GM12878 (cell line): ENCODE results near the gene ARHGEF11. TPM values are rescaled to one million over a fixed set of nuclear protein-coding genes. Genes with fewer than 3 reads are reported as not detected.

Experiments used
- ATAC-seq: fragments of 200-7000 bp; cut with Tn5 transposase; 3 replicates; pipeline ENCODE4 v1.9.1; 2020; ENCODE audit warnings: mild to moderate bottlenecking, moderate library complexity
- BruUV-seq: library from RNA; stranded (reverse); fragments of 400-500 nt; replicated peaks from 2 replicates; lab custom pipeline; 2021; lab: Mats Ljungman, UMichigan
- CTCF ChIA-PET: fragments of 300-600 bp; sonication (Branson Sonifier 250); formaldehyde crosslinking; extraction: SDS; loops from one replicate; lab custom pipeline; 2021; ENCODE audit warnings: inconsistent platforms; lab: Yijun Ruan, JAX
- POLR2A ChIA-PET: fragments of 350-600 bp; formaldehyde crosslinking; extraction: SDS; loops from one replicate; lab custom pipeline; 2021; ENCODE audit warnings: inconsistent platforms; lab: Charles Lee
- RAD21 ChIA-PET: fragments of 300-600 bp; sonication (Branson Sonifier 250); formaldehyde crosslinking; loops from one replicate; lab custom pipeline; 2023; ENCODE audit warnings: antibody characterized with exemption; ENCODE audit not compliant: unreplicated experiment; lab: Charles Lee
- SMC1A ChIA-PET: fragments of 300-600 bp; sonication (Branson Sonifier 250); formaldehyde crosslinking; loops from one replicate; lab custom pipeline; 2023; ENCODE audit not compliant: unreplicated experiment, uncharacterized antibody; lab: Charles Lee
- DNase-seq: peaks from one replicate; pipeline ENCODE4 v3.0.0-alpha.2; 2011; ENCODE audit warnings: low read depth, low spot score
- FAIRE-seq: peaks from 3 replicates; lab custom pipeline; 2011; peaks lifted over from hg19 to GRCh38; lab: Jason Lieb, UNC
- H2AFZ ChIP-seq: 2 replicates; pipeline ENCODE4 v1.6.0; 2011; ENCODE audit warnings: low read depth, low read length, control low read depth; ENCODE audit not compliant: control insufficient read depth
- H3K27ac ChIP-seq: 2 replicates; pipeline ENCODE4 v1.5.1; 2011; ENCODE audit warnings: control low read depth; ENCODE audit not compliant: control insufficient read depth, insufficient read depth
- H3K27me3 ChIP-seq, 2 experiments: replicated peaks in 1 of 2; 2 replicates each; pipeline versions ENCODE4 v1.6.0 to v1.6.1; 2011; ENCODE audit warnings: low read length in 1 of 2; ENCODE audit not compliant: control insufficient read depth in 2 of 2, insufficient read depth in 2 of 2
- H3K36me3 ChIP-seq, 2 experiments: 2 replicates each; pipeline ENCODE4 v1.5.1; 2011; ENCODE audit warnings: low read length in 1 of 2; ENCODE audit not compliant: control insufficient read depth in 2 of 2, insufficient read depth in 2 of 2
- H3K4me1 ChIP-seq: 2 replicates; pipeline ENCODE4 v1.6.1; 2011; ENCODE audit warnings: mild to moderate bottlenecking, low read length, moderate library complexity, mixed read lengths; ENCODE audit not compliant: control insufficient read depth, insufficient read depth
- H3K4me2 ChIP-seq: 2 replicates; pipeline ENCODE4 v1.6.0; 2011; ENCODE audit warnings: control low read depth; ENCODE audit not compliant: control insufficient read depth, insufficient read depth
- H3K4me3 ChIP-seq: fragments of 200-600 bp; sonication (generic); 2 replicates; pipeline ENCODE4 v1.5.1; 2016
- H3K79me2 ChIP-seq: 2 replicates; pipeline ENCODE4 v1.6.0; 2011; ENCODE audit warnings: low read length; ENCODE audit not compliant: control insufficient read depth, insufficient read depth
- H3K9ac ChIP-seq: 2 replicates; pipeline ENCODE4 v1.8.0; 2011; ENCODE audit warnings: low read length, control low read depth, mixed read lengths; ENCODE audit not compliant: control insufficient read depth, insufficient read depth
- H3K9me3 ChIP-seq: replicated peaks from 3 replicates; pipeline ENCODE4 v1.5.1; 2011; ENCODE audit warnings: mild to moderate bottlenecking, low read length; ENCODE audit not compliant: control insufficient read depth, insufficient read depth
- H4K20me1 ChIP-seq: 2 replicates; pipeline ENCODE4 v1.6.0; 2011; ENCODE audit not compliant: control insufficient read depth, insufficient read depth
- ATF2 ChIP-seq: IDR thresholded peaks from 2 replicates; pipeline ENCODE4 v1.6.1; 2012; ENCODE audit warnings: low read length, inconsistent platforms
- BHLHE40 ChIP-seq, 2 experiments: fragments of 450-650 bp in 1 of 2; IDR thresholded peaks; 2 replicates each; pipeline ENCODE4 v1.6.1; 2011 to 2017; ENCODE audit warnings: low read depth in 2 of 2, borderline replicate concordance in 1 of 2, improper control_type of control experiment in 1 of 2, low read length in 1 of 2, mild to moderate bottlenecking in 1 of 2
- CTCF ChIP-seq, 3 experiments: IDR thresholded peaks in 2 of 3; conservative IDR thresholded peaks in 1 of 3; 2 replicates each; pipeline ENCODE4 v1.5.1; 2011; ENCODE audit warnings: low read depth in 3 of 3, low read length in 3 of 3, mild to moderate bottlenecking in 3 of 3, control low read depth in 2 of 3, moderate library complexity in 2 of 3, inconsistent platforms in 1 of 3, mixed read lengths in 1 of 3; ENCODE audit not compliant: control insufficient read depth in 2 of 3, insufficient read depth in 1 of 3; ENCODE audit errors: extremely low read depth in 1 of 3
- E2F8 ChIP-seq: fragments of 450-650 bp; IDR thresholded peaks from 2 replicates; pipeline ENCODE4 v1.6.1; 2018; ENCODE audit warnings: mild to moderate bottlenecking, low read depth, moderate library complexity; ENCODE audit not compliant: partially characterized antibody
- EGR1 ChIP-seq, 2 experiments: IDR thresholded peaks; 1 replicate in 1 of 2; 2 replicates in 1 of 2; pipeline ENCODE4 v1.6.1; 2011 to 2012; ENCODE audit warnings: low read depth in 2 of 2, low read length in 2 of 2, borderline replicate concordance in 1 of 2, mild to moderate bottlenecking in 1 of 2, moderate library complexity in 1 of 2
- HSF1 ChIP-seq: fragments of 150-350 bp; IDR thresholded peaks from 2 replicates; pipeline ENCODE4 v1.6.1; 2014; ENCODE audit warnings: mild to moderate bottlenecking, low read depth, low read length
- IKZF1 ChIP-seq: fragments of 450-650 bp; conservative IDR thresholded peaks from 2 replicates; pipeline ENCODE4 v1.6.1; 2017; ENCODE audit warnings: antibody characterized with exemption, mild to moderate bottlenecking
- IRF5 ChIP-seq: fragments of 450-650 bp; IDR thresholded peaks from 2 replicates; pipeline ENCODE4 v1.6.1; 2017; ENCODE audit warnings: borderline replicate concordance
- MLLT1 ChIP-seq: fragments of 450-650 bp; IDR thresholded peaks from 2 replicates; pipeline ENCODE4 v1.6.1; 2016; ENCODE audit warnings: mild to moderate bottlenecking
- NFYA ChIP-seq: IDR thresholded peaks from 2 replicates; pipeline ENCODE4 v1.6.1; 2011; ENCODE audit warnings: low read depth, mild to moderate bottlenecking, low read length, improper control_type of control experiment, borderline replicate concordance
- NFYB ChIP-seq: IDR thresholded peaks from 2 replicates; pipeline ENCODE4 v1.6.1; 2011; ENCODE audit warnings: low read depth, mild to moderate bottlenecking, low read length, improper control_type of control experiment, moderate library complexity; ENCODE audit not compliant: insufficient read depth
- WGBS: methylation state at CpG from one replicate; pipeline ENCODE4 v1.1.6; 2016; ENCODE audit warnings: low lambda C conversion rate; ENCODE audit not compliant: insufficient replicate concordance, insufficient coverage; ENCODE audit errors: missing lambda C conversion rate; 5-methylcytosine and 5-hydroxymethylcytosine counted together
- in situ Hi-C: fragments of 300-500 bp; cut with MboI; formaldehyde crosslinking; loops from 9 replicates; pipeline ENCODE4 v1.14.3; 2018; ENCODE audit warnings: mixed read lengths
- intact Hi-C: fragments of 100-400 bp; cut with micrococcal nuclease; formaldehyde crosslinking; loops from one replicate; pipeline ENCODE4 v1.14.2; 2022; ENCODE audit not compliant: unreplicated experiment
- polyA plus RNA-seq, 11 experiments: library from polyadenylated mRNA; depleted of rRNA in 4 of 11; unstranded in 6 of 11; stranded (reverse) in 5 of 11; fragments of >200 nt; fragmentation: Nextera tagmentation in 4 of 11; fragmentation: Illumina TruSeq in 1 of 11; extraction: Ambion mirVana in 4 of 11; extraction: Trizol in 1 of 11; gene quantifications; 1 replicate in 1 of 11; 2 replicates in 10 of 11; pipeline versions ENCODE4 v1.2.1 to v1.2.3, GENCODE V29; 2011 to 2016; ENCODE audit warnings: inconsistent platforms in 2 of 11, missing spikeins in 2 of 11, low read depth in 1 of 11
- total RNA-seq, 4 experiments: library from RNA; depleted of rRNA in 3 of 4; stranded (reverse); fragments of >200 nt in 3 of 4; fragmentation: Illumina TruSeq in 1 of 4; extraction: Trizol in 1 of 4; gene quantifications; 2 replicates each; pipeline versions ENCODE4 v1.2.1 to v1.2.3, GENCODE V29; 2013 to 2021

ARHGEF11 gene
- total and polyA plus RNA-seq, 10 of the 15 experiments (the other 5 are each of a cell fraction or from before 2014, with no cell fraction given): 0.05 to 12.7 (median 1.8) TPM

GRCh38 chr1:156941675-156942074, 103.9 kb downstream of the ARHGEF11 start:
- no peak overlapping the region for H3K9ac ChIP-seq
- SMC1A ChIA-PET: no interaction called here
- POLR2A ChIA-PET: no interaction called here
- in situ Hi-C loops: no loop called here
- no peak overlapping the region for H3K27ac ChIP-seq
- peaks cover 0 to 13% of the 10 kb centered on the region in 2 experiments; a peak in 2 of 4 replicates for H3K36me3 ChIP-seq
- no peak for FAIRE-seq
- no peaks in the 10 kb centered on the region for H3K9me3 ChIP-seq
- WGBS: 54% methylated on average over 10 of the region's 10 CpGs
- H2AFZ ChIP-seq: no peak overlapping the region
- no peaks in the 10 kb centered on the region for H3K79me2 ChIP-seq
- no peaks in the 10 kb centered on the region for H3K27me3 ChIP-seq
- H3K4me2 ChIP-seq: no peak overlapping the region
- no peak for DNase-seq
- TF ChIP-seq E2F8 (no peak), NFYB (no peak), ATF2 (no peak), EGR1 (IDR thresholded peaks at IDR 0.05; ENCODE audit: borderline replicate concordance in 1 of 2, low read depth in 2 of 2, low read length in 2 of 2) (no peak), IRF5 (no peak), HSF1 (no peak), NFYA (no peak), CTCF (IDR thresholded peaks at IDR 0.05 in 2 of 3, conservative IDR thresholded peaks at IDR 0.05 in 1 of 3; ENCODE audit: control insufficient read depth in 2 of 3, extremely low read depth in 1 of 3, insufficient read depth in 1 of 3, low read depth in 3 of 3, low read length in 3 of 3) (no peak), IKZF1 (no peak), BHLHE40 (IDR thresholded peaks at IDR 0.05; ENCODE audit: borderline replicate concordance in 1 of 2, low read depth in 2 of 2, low read length in 1 of 2) (no peak), MLLT1 (no peak)
- CTCF ChIA-PET: no interaction called here
- ATAC-seq: no peak
- no peaks in the 10 kb centered on the region; the same call in 1 of the 2 replicates for H3K4me1 ChIP-seq
- H4K20me1 ChIP-seq: no peaks in the 10 kb centered on the region
- RAD21 ChIA-PET: no interaction called here
- no peak overlapping the region for H3K4me3 ChIP-seq
- intact Hi-C loops: no loop called here
- no TSS peak for BruUV-seq
